Measurements from ENCODE around the gene HS3ST4.

Gene HS3ST4

DNA sequence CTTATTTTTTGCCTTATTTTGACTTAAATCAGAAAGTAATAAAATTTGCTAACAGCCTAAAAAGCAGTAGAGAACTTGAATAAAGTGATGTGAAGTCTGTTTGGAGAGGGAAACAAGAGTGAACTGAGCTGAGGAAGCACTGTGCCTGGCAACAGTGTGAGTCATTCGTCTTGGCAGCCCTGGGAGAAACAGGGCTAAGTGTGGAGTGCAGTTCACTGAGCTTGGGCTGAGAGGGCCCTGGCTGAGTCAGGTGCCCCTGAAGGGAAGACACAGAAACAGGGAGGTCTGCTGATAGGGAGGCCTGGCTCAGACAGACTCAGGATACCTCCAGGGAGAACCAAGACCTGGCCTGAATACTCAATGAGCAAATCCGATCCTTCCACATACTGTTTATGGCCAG is 132.1 kb downstream of the HS3ST4 start:
- Mint-ChIP-seq H3K27ac (no peak overlapping the region), H3K9me3 (no peaks in the 10 kb centered on the region), H3K27me3 (peaks cover 8 to 31% of the 10 kb centered on the region in 2 donors), H3K36me3 (no peaks in the 10 kb centered on the region), H3K4me1 (no peaks in the 10 kb centered on the region), H3K4me3 (no peak overlapping the region)
- DNase-seq = no peak
- ATAC-seq (replicated peaks) = no peak

DNA sequence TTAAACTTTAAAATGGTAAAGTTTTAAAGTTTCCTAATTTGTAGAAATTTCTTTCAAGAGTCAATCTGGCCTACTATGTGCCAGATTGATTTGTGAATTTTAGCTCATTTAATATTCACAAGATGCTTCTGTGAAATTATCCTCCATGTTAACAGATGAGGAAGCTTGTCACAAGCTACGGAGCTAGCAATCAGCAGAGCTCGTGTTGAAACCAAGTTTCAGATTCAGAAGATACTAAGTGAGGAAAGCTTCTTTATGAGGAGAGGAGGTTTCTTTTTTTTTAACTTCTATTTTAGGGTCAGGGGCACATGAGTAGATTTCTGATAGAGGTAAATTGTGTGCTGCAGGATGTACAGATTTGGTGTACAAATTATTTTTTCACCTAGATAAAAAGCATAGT is 135.9 kb downstream of the HS3ST4 start:
- Mint-ChIP-seq H3K27me3 (peaks cover 20 to 41% of the 10 kb centered on the region in 2 donors), H3K4me1 (no peaks in the 10 kb centered on the region)

DNA sequence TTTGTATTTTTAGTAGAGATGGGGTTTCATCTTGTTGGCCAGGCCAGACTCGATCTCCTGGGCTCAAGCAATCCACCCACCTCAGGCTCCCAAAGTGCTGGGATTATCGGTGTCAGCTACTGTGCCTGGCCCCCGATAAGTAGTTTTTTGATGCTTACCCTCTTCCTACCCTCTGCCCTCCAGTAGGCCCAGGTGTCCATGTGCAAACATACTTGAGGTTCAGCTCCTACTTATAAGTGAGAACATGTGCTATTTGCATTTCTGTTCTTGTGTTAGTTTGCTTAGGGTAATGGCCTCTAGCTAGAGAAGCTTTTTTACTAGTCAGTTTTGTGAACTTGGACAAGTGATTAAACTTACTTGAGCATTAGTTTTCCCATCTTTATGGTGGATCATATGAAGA is 136.8 kb downstream of the HS3ST4 start:
- Mint-ChIP-seq H3K36me3 (no peaks in the 10 kb centered on the region), H3K27me3 (peaks cover 20 to 41% of the 10 kb centered on the region in 2 donors), H3K9me3 (no peaks in the 10 kb centered on the region), H3K27ac (no peak overlapping the region), H3K4me1 (no peaks in the 10 kb centered on the region), H3K4me3 (no peak overlapping the region)
- ATAC-seq (replicated peaks) = no peak
- DNase-seq = no peak

More for the DNA sequence above, 135.9 kb downstream of the HS3ST4 start:
- DNase-seq (no peak), ATAC-seq (replicated peaks) (no peak)
- no peaks in the 10 kb centered on the region for H3K36me3 Mint-ChIP-seq
- H3K27ac Mint-ChIP-seq = no peak overlapping the region
- no peaks in the 10 kb centered on the region for H3K9me3 Mint-ChIP-seq
- H3K4me3 Mint-ChIP-seq = no peak overlapping the region

DNA sequence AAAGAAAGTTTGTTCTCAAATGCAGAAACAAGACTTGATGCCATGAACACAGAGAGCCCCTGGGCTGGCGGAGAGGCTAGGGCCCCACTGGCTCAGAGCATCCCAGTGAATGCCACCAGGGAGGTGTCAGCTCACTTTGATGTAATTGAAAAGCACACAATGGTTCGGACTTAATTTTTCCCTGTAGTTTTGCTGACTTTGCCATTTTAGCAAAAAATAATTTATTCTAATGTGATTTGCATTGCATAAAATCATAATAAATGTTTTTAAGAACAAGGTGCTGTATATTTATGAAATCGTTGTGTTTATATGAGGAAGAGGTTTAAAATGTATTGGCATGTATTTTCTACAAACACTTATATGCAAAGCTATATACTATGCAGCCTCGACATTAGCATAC is 140.5 kb downstream of the HS3ST4 start:
- Mint-ChIP-seq H3K36me3 (no peaks in the 10 kb centered on the region), H3K4me3 (no peak overlapping the region), H3K27me3 (peaks cover 17 to 23% of the 10 kb centered on the region in 2 donors), H3K27ac (no peak overlapping the region), H3K4me1 (no peaks in the 10 kb centered on the region), H3K9me3 (no peaks in the 10 kb centered on the region)
- ATAC-seq (replicated peaks) (no peak), DNase-seq (no peak)

DNA sequence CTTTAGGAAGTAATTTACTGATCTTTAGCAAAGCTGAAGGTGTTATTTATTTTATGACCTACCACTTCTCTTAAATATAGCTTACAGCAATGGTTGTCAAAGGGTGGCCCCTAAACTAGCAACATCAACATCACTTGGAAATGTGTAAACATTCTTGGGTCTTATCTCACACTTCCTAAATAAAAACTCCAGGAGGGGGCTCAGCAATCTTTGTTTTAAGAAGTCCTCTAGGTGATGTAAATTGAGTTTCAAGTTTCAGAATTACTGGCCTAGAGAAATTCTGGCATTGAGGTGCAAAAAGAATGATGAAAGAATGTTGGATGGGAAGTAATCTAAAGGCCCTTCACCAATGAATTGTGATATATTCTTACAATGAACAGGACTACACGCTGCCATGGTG is 142.3 kb downstream of the HS3ST4 start:
- Mint-ChIP-seq H3K9me3 (no peaks in the 10 kb centered on the region), H3K36me3 (no peaks in the 10 kb centered on the region), H3K4me1 (peaks cover 3 to 6% of the 10 kb centered on the region in 2 donors), H3K27me3 (peaks cover 27 to 34% of the 10 kb centered on the region in 2 donors), H3K27ac (no peak overlapping the region), H3K4me3 (no peak overlapping the region)
- ATAC-seq (replicated peaks) = no peak
- no peak for DNase-seq

DNA sequence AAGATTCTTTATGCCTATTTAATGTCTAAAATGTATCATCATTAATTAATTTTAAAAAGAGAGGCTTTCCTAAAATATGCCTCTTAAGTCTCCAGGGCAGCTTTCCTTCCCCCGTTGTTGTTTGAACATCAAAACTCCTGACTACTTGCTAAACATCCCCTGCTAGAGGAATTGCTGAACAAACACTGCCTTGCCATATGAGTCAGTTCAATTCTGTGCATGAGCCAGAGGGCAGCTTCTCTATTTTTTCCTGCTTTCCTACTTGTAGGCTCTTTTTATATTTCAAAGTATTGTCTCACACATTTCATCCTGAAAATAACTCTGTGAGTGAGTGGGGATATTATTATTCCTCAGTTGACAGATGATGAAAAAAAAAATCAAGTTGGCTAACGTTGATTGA is 143.4 kb downstream of the HS3ST4 start:
- H3K27me3 Mint-ChIP-seq = peaks cover 26 to 40% of the 10 kb centered on the region in 2 donors
- no peak for DNase-seq
- H3K4me3 Mint-ChIP-seq = no peak overlapping the region
- H3K4me1 Mint-ChIP-seq = peaks cover 3 to 6% of the 10 kb centered on the region in 2 donors
- H3K27ac Mint-ChIP-seq = no peak overlapping the region
- no peaks in the 10 kb centered on the region for H3K9me3 Mint-ChIP-seq
- no peak for ATAC-seq (replicated peaks)
- H3K36me3 Mint-ChIP-seq = no peaks in the 10 kb centered on the region

DNA sequence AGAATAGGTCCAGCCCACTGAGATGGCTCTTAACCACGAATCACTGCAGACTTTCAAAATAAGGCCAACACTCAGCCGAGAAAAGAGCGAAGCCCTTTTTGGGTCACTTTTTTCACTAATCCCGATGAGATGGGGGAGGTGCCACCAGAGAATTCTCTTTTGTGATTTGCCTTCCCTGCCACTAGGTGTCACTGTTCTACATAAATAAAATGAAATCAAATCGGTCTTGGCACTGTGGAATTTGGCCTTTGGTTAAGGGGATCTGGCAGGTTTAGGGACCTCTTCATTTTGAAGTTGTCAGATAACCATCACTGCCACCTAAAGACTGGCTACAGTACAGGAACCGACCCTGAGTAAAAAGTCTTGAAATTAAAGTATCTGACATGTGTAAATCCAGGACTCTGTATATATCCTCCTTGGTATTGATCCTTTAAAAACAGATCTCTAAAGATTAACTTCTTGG is 147.0 kb downstream of the HS3ST4 start:
- no peak overlapping the region for H3K4me3 Mint-ChIP-seq
- H3K4me1 Mint-ChIP-seq = peaks cover 3 to 6% of the 10 kb centered on the region in 2 donors
- H3K36me3 Mint-ChIP-seq = no peaks in the 10 kb centered on the region
- peak; percentile 34 to 58 for ATAC-seq (replicated peaks)
- DNase-seq = peak; percentile 15
- H3K27ac Mint-ChIP-seq = no peak overlapping the region
- H3K27me3 Mint-ChIP-seq = peaks cover 16 to 35% of the 10 kb centered on the region in 2 donors
- no peaks in the 10 kb centered on the region for H3K9me3 Mint-ChIP-seq

DNA sequence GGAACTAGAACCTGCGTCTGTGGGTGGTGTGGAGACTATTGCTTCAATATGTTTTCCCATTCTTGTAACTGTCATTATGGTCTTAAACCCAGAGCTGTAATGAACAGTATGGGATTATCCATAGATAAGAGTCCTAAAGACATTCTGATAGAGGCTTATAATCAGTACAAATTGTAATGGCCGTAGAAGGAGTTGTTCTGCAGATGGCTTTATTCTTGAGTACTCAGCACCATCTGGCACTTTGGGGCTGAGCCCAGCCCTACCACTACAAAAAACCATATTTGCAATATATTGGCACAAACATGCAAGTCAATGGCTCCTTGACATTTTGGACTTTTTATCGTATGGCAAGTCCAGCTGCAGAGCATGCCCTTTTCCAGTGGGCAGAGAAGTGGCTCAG is 150.0 kb downstream of the HS3ST4 start:
- no peak for DNase-seq
- Mint-ChIP-seq H3K9me3 (peaks cover 0 to 3% of the 10 kb centered on the region in 2 donors), H3K4me1 (peaks cover 3 to 6% of the 10 kb centered on the region in 2 donors), H3K36me3 (no peaks in the 10 kb centered on the region), H3K27me3 (peaks cover 16 to 34% of the 10 kb centered on the region in 2 donors), H3K4me3 (no peak overlapping the region), H3K27ac (no peak overlapping the region)
- ATAC-seq (replicated peaks) = no peak

DNA sequence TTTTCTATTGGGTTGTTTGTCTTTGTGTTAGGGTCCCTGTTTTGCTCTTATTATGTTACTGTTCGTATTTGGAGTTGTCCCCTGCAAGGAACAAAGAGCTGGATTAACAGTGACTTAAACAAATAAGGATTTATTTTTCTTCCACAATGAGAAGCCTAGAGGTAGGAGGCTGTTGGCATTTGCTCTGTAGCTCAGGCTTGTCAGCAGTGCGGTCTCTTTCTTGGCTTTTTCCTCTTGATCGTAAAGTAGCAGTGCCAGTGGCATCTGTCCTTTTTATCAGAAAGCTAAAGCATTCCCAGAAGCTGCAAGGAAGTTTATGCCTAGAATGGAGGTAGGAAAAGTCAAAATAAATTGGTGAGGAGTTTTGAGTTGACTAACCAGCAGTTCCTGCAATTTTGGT is 154.1 kb downstream of the HS3ST4 start:
- DNase-seq (no peak), ATAC-seq (replicated peaks) (no peak)
- no peak overlapping the region for H3K27ac Mint-ChIP-seq
- H3K4me3 Mint-ChIP-seq = no peak overlapping the region
- no peaks in the 10 kb centered on the region for H3K36me3 Mint-ChIP-seq
- peaks cover 0 to 17% of the 10 kb centered on the region in 2 donors for H3K27me3 Mint-ChIP-seq
- peaks cover 0 to 3% of the 10 kb centered on the region in 2 donors for H3K9me3 Mint-ChIP-seq
- H3K4me1 Mint-ChIP-seq = no peaks in the 10 kb centered on the region

DNA sequence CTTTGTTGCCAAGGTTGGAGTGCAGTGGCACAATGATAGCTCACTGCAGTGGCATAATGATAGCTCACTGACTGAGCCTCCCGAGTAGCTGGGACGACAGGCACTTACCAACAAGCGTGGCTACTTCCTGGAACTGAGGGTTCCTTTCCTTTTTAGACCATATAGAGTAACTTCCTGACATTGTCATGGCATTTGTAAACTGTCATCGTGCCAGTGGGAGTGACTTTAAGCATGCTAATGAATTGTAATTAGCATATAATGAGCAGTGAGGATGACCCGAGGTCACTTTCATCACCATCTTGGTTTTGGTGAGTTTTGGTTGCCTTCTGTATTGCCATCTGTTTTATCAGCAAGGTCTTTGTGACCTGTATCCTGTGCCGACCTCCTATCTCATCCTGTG is 162.4 kb downstream of the HS3ST4 start:
- DNase-seq (no peak), ATAC-seq (replicated peaks) (no peak)
- no peak overlapping the region for H3K27ac Mint-ChIP-seq
- H3K36me3 Mint-ChIP-seq = no peaks in the 10 kb centered on the region
- H3K4me1 Mint-ChIP-seq = no peaks in the 10 kb centered on the region
- peaks cover 26 to 38% of the 10 kb centered on the region in 2 donors for H3K27me3 Mint-ChIP-seq
- H3K9me3 Mint-ChIP-seq = peaks cover 4 to 8% of the 10 kb centered on the region in 2 donors
- no peak overlapping the region for H3K4me3 Mint-ChIP-seq

DNA sequence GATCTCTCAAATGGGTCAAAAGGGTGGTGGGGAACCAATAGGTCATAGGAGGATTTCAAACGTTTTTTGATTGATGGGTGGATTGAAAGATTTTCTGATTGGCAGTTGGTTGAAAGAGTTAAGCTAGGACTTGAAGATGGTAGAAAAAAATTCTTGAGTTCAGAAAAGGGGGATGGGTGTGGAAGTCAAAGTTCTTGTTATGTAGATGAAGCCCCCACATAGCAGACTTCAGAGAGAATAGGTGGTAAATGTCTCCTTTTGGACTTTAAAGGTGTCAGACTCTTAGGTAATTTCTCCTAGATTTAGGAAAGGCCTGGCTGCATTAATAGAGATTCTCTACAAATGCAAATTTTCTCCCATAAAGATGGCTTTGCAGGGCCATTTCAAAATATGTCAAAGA is 163.3 kb downstream of the HS3ST4 start:
- H3K4me3 Mint-ChIP-seq = no peak overlapping the region
- peaks cover 4 to 8% of the 10 kb centered on the region in 2 donors for H3K9me3 Mint-ChIP-seq
- DNase-seq = no peak
- no peaks in the 10 kb centered on the region for H3K36me3 Mint-ChIP-seq
- no peak overlapping the region for H3K27ac Mint-ChIP-seq
- H3K27me3 Mint-ChIP-seq = peaks cover 26 to 33% of the 10 kb centered on the region in 2 donors
- ATAC-seq (replicated peaks) = no peak
- no peaks in the 10 kb centered on the region for H3K4me1 Mint-ChIP-seq

DNA sequence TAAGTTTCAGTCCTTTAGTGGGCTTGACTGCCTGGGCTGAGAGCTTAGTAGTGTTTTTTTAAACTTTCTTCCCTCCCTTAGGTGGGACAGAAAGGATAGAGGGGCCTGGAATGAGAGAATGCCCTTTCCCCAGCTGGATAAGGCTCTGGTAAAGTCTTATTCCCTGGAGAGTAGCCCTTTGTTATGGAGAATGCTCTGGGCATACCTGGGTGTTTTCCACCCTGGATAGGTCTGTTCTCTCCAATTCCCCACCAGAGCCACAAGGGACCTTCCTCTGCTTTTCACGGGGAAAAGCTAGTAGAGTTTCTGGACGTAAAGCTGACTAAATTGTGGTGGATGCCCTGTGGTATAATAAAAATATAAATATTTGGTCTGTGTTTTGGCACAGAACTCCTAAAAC is 164.1 kb downstream of the HS3ST4 start:
- Mint-ChIP-seq H3K4me3 (no peak overlapping the region), H3K9me3 (peaks cover 4 to 8% of the 10 kb centered on the region in 2 donors), H3K27ac (no peak overlapping the region), H3K36me3 (no peaks in the 10 kb centered on the region), H3K4me1 (no peaks in the 10 kb centered on the region), H3K27me3 (peaks cover 31 to 33% of the 10 kb centered on the region in 2 donors)
- no peak for ATAC-seq (replicated peaks)
- DNase-seq = no peak

DNA sequence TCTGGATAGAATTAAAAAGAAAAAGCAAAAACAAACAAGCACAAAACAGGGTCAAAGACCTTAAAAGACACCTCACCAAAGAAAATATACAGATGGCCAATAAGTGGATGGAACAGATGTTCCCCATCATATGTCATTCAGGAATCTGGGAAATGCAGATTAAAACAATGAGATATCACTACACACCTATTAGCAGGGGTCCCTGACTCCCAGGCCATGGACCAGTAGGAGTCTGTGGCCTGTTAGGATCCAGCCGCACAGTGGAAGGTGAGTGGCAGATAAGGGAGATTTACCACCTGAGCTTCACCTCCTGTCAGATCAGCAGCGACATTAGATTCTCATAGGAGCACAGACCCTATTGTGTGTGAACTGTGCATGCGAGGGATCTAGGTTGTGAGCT is 167.9 kb downstream of the HS3ST4 start:
- Mint-ChIP-seq H3K9me3 (peaks cover 6 to 11% of the 10 kb centered on the region in 2 donors), H3K4me1 (no peaks in the 10 kb centered on the region), H3K4me3 (no peak overlapping the region), H3K27ac (no peak overlapping the region), H3K27me3 (peaks cover 25 to 28% of the 10 kb centered on the region in 2 donors), H3K36me3 (no peaks in the 10 kb centered on the region)
- DNase-seq = no peak
- ATAC-seq (replicated peaks) = no peak

DNA sequence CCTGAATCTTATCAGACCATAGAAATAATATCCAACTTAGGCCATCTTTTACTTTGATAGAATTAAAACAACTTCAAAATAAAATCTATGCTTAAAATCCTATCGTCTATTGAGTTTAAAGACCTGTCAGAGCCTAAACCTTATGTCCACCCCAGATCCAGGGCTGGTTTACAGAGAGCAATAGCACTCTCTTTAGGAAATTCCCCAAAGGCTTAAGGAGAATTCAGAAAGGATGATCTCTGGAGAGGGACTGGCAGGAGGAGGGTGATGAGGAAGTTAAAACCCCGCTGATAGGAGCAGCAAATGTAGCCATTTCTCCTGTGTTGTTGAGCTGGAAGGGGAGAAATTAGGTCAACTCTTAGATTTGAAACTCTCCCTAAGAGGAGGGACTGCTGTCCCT is 175.3 kb downstream of the HS3ST4 start:
- H3K36me3 Mint-ChIP-seq = no peaks in the 10 kb centered on the region
- H3K27ac Mint-ChIP-seq = no peak overlapping the region
- H3K4me3 Mint-ChIP-seq = no peak overlapping the region
- no peaks in the 10 kb centered on the region for H3K4me1 Mint-ChIP-seq
- H3K9me3 Mint-ChIP-seq = peaks cover 4% of the 10 kb centered on the region in 2 donors
- DNase-seq (no peak), ATAC-seq (replicated peaks) (no peak)
- H3K27me3 Mint-ChIP-seq = peaks cover 9 to 23% of the 10 kb centered on the region in 2 donors

DNA sequence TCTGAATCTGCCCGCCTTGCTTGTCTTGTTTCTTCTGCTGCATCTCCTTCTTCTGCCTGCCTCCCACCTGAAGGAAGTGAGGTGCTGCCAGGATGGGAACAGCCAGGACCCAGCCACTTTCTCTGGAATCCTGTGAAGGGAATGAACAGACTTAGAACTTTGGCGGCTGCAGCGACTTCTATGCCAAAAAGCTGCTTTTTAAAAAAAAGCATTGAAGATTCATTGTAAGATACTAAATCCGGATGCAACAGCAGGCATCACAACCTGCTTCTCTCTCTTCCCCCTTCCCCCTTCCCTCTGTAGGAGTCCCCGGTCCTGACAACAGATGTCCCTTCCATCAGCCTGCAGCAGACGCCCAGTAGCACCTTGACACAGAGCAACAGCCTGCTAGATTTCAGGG is 176.3 kb downstream of the HS3ST4 start:
- ATAC-seq (replicated peaks) = no peak
- H3K9me3 Mint-ChIP-seq = peaks cover 4 to 7% of the 10 kb centered on the region in 2 donors
- H3K4me3 Mint-ChIP-seq = no peak overlapping the region
- H3K4me1 Mint-ChIP-seq = no peaks in the 10 kb centered on the region
- H3K27ac Mint-ChIP-seq = no peak overlapping the region
- no peak for DNase-seq
- H3K27me3 Mint-ChIP-seq = peaks cover 9 to 23% of the 10 kb centered on the region in 2 donors
- H3K36me3 Mint-ChIP-seq = no peaks in the 10 kb centered on the region

Data from stimulated activated naive B cell treated with anti-CD40 and anti-IgM and Interleukin-4, amounts not matched to agents 10 μg/mL and 1 μg/mL and 100 μg/mL, for 72 hours (primary cell).